ENCODE results near the gene CSPG4.

DNA sequence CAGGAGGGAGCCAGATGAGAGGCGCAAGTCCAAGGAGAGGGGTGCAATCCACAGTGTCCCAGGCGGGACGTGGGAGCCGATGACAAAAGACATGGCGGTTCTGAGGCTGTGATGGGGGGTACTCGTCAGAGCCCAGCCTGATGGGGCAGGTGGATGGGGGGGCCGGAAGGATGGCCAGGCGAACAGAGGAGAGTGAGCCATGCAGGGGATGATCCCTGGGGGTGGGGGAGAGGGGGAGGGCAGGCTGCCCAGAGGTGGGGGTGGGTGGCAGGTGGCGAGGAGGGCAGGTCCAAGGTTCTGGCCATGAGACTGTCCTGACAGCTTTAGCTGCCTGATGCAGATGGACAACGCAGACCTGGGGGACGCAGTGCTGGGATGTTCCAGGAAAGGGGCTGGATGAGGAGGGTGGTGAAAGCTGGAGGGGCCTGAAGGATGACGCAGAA lies 8.9 kb upstream of the CSPG4 start:
- TF ChIP-seq, protein P1, sequence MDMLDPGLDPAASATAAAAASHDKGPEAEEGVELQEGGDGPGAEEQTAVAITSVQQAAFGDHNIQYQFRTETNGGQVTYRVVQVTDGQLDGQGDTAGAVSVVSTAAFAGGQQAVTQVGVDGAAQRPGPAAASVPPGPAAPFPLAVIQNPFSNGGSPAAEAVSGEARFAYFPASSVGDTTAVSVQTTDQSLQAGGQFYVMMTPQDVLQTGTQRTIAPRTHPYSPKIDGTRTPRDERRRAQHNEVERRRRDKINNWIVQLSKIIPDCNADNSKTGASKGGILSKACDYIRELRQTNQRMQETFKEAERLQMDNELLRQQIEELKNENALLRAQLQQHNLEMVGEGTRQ (IDR thresholded peaks at IDR 0.05; ENCODE audit: low read length): no peak
- TF ChIP-seq, protein P2, sequence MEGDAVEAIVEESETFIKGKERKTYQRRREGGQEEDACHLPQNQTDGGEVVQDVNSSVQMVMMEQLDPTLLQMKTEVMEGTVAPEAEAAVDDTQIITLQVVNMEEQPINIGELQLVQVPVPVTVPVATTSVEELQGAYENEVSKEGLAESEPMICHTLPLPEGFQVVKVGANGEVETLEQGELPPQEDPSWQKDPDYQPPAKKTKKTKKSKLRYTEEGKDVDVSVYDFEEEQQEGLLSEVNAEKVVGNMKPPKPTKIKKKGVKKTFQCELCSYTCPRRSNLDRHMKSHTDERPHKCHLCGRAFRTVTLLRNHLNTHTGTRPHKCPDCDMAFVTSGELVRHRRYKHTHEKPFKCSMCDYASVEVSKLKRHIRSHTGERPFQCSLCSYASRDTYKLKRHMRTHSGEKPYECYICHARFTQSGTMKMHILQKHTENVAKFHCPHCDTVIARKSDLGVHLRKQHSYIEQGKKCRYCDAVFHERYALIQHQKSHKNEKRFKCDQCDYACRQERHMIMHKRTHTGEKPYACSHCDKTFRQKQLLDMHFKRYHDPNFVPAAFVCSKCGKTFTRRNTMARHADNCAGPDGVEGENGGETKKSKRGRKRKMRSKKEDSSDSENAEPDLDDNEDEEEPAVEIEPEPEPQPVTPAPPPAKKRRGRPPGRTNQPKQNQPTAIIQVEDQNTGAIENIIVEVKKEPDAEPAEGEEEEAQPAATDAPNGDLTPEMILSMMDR (IDR thresholded peaks at IDR 0.05; ENCODE audit: control extremely low read depth in 1 of 3, insufficient read depth in 1 of 3, low read depth in 1 of 3, low read length in 3 of 3): no peak
- TF ChIP-seq SIN3A (conservative IDR thresholded peaks at IDR 0.05 in 1 of 2, IDR thresholded peaks at IDR 0.05 in 1 of 2; ENCODE audit: low read depth in 1 of 2, low read length in 2 of 2): no peak
- no peak for TF ChIP-seq RXRA (IDR thresholded peaks at IDR 0.05; ENCODE audit: insufficient read depth, low read depth, low read length)
- TF ChIP-seq RFX5 (IDR thresholded peaks at IDR 0.05; ENCODE audit: borderline replicate concordance, low read depth, low read length): no peak
- no peak for TF ChIP-seq JUND (IDR thresholded peaks at IDR 0.05; ENCODE audit: low read length)
- no peak for TF ChIP-seq POLR2AphosphoS5 (IDR thresholded peaks at IDR 0.05; ENCODE audit: low read depth, low read length)
- TF ChIP-seq POLR2A (IDR thresholded peaks at IDR 0.05; ENCODE audit: control extremely low read depth in 1 of 2, low read depth in 2 of 2, low read length in 2 of 2): no peak
- TF ChIP-seq TAF1 (IDR thresholded peaks at IDR 0.05; ENCODE audit: low read depth, low read length): no peak
- TF ChIP-seq KDM1A (IDR thresholded peaks at IDR 0.05; ENCODE audit: borderline replicate concordance, low read length): no peak

All from H1 (cell line).